GM18861 (cell line): Measurements from ENCODE around the gene TRAK1.
A peak's percentile ranks its signal among the peaks of the same experiment; 100 is the strongest.

Source experiments
- ATAC-seq: cut with Tn5 transposase; IDR thresholded peaks from one replicate; pipeline ENCODE4 v1.9.1; 2021; ENCODE audit not compliant: unreplicated experiment

Gene TRAK1

DNA sequence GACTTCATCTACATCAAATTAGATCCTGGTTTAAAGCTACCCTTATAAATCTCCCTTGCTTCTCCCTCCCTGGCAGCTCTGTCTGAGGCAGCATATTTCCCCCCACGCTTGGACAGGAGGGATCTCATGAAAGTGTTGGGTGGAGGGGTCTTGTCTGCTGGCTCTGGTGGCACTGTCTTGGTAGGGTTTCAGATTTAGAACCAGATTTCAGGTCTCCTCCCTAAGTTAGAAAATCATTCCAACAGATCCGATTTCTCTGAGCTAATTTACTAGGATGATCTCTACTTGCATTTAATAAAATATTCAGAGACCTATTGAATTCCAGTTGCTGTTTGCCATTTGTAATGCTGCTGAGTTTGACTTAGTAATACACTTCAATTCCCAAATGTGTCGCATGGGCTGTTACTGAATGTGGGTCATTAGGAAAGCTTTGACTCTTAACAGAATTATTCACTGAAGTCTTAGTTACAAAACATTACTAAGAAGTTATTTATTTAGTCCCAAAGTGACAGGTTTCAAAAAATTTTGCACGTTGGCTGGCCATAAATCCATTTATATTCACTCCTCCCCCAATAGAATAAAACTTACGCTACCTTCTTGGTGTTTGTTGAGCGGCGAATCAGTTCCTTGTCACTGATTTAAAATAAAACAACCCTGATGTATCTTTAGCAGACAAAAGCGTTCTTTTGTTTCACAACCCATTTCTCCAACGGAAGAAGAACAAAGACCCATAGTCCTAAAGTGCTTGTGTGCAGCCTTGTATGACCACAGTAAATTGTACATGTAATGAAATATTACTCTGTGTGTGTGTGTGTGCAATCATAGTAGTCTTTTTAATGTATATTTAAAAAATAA lies 84.5 kb downstream of the TRAK1 start:
- no peak for ATAC-seq

DNA sequence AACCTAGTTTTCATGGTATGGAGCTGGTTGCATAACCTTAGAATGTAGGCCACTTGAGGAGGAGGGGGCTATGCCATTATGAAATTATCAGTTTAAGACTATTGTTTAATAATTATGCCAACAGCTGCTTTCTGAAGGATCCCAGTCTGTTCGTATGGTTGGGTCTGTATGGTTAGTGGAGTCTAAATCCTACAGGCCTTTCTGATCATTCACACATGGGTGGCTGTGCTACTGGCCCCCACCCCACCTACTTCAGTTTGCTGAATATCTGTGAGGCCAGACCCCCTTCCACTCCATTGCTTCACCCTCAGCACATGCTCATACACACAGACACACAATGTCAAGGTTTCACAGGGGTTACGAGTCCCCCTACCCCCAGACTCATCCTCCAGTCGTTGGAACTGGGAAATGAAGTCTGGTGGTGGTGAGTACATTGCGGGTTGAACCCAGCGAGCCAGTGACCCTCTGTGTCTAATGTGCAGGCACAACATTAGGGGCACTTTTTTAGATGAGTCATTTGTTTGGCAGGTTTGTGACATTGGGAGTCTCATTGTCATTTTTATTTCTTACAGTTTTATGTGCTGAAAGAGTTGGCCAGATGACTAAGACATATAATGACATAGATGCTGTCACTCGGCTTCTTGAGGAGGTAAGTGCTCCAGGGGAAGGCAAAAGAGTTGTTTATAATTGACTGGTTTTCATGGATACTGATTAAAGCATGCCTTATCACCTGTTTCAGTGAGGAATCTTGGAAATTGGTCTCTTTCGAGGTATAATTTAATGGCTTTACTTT lies 85.3 kb downstream of the TRAK1 start:
- ATAC-seq = no peak

DNA sequence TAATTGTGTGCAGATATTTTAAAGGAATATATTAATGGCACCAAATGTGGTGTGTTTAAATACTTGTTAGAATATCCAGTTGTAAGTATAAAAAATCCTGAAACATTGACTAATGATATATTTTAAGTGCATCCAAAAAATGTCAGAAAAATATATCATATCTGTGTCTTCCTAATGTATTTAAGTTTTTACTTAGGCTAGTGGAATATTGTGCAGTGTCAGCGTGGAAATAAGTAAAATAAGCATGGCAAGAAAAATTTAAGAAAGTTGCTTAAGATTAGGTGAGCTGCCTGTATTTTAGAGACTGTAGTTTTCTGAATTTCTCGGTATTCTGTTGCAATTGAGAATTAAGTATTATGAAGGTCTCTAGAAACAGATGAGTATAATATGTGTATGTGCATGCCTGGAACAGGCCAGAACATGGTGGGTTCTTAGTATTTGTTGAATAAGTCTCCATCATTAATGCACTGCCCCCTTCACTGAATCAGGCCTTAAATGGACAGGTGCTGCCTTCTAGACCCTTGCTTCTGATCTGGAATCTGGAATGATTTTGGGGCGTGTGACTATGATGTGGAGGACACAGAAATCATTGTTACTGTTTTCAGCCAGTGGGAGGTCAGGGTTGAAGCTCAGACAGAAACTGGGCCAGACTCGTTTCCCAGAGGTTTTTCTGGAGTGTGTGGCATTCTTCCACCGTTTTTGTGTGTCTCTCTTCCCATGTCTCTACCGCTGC lies 86.1 kb downstream of the TRAK1 start:
- no peak for ATAC-seq

DNA sequence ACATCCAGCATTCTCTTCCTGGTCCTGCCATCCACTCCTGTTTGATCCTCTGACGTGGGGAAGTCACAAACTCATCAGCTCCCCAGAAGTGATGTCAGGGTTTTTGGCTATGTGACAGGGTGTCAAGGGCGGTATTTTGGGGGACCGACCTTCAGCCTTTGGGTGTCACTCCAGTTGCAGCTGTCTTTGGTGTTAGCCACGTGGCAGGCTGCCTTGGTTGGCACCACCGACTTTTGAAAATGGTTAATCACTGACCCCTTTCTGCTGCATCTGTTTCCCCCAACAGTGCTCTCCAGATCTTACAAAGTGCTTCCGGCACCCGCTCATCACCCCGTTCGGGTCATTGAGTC lies 86.6 kb downstream of the TRAK1 start:
- no peak for ATAC-seq

DNA sequence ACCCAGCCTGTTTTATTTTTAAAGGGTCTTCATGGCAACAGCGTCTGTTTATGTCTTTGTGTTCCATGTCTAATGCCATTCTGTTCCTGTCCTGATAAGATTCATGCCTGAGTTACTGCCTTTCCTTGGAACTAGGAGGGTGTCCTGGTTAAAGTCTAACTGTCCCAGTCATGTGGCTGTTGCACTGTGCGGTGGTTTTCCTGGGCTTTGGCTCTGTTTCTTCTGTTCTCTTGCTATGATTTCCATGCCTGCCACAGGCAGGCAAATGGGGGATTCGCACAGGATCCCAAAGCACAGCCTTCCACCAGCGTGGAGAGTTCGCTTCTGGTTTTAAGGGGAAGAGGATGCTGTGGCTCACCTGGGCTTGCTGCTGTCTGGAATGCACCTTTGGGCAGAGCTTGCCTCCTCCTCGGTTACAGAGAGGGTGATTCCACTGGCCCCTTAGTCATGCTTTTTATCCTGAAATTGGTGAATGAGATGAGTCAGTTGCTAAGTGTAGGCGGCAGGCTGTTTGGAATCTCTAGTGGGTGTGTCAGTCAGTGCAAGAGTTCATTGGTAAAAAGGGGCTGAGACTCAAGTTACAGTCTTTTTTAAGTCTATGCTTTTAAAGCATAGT lies 88.1 kb downstream of the TRAK1 start:
- no peak for ATAC-seq

DNA sequence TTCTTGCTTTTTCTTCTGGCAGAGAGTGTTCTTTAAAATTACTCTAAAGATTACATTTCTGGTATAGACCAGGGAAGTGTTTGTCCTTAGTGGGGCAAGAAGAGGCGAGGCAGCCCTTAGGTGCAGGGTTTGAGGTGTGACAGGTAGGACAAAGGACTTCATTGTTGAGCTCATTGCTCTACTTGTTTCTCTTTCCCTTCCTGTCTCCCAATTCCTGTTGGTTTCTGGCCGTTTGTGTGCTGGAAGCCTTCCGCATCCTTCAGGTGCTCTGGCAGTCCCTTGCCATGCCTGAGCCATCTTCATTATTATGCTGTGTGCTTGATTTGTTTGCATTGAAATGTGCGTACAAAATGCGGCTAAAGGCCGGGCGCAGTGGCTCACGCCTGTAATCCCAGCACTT lies 89.7 kb downstream of the TRAK1 start:
- ATAC-seq = no peak

DNA sequence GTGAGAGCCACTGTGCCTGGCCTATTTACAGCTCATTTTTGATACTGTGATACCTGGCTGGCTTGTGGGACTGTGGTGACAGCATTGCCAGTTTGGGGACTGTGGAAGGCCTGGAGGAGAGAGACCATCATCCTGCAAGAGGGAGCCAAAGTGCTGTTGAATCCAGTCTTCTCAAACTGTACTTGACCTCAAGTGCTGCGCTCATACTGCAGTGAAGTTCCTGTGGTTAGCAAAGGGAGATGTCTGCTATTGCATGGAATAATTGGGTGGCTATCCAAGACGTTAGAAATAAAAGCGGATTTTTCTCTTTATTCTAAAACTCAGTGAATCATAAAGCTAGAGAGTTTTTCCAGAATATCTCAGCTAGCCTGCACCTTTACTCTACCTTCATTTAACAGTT lies 91.4 kb downstream of the TRAK1 start:
- no peak for ATAC-seq

DNA sequence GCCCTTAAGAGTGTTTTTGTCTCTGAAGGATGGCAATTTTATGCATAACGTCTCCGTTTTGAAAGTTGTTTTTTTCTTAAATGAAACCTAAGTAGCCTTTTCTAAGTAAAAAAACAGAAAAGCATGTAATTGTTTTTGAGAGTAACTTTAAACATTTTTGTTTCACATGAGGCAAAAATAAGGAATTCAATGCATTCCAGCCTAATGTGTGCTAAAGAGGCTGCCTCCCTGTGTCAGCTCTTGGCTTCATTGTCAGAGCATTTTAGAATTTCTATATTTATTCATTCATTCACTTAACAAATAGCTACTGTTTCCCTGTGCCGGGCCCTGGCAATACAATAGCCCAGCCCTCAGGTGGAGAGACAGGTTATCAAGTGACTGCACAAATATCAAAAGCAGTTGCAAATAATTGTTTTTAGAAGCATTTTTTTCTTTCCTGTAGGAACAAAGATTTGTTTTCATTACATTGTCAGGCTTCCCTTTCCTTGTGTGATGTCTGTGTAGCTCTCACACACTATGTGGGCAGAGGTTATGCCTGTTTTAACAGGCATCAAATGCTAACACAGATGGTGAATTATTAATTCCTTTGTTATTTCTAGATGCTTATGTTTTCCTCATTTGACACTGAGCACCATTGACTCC lies 93.0 kb downstream of the TRAK1 start:
- ATAC-seq = no peak

DNA sequence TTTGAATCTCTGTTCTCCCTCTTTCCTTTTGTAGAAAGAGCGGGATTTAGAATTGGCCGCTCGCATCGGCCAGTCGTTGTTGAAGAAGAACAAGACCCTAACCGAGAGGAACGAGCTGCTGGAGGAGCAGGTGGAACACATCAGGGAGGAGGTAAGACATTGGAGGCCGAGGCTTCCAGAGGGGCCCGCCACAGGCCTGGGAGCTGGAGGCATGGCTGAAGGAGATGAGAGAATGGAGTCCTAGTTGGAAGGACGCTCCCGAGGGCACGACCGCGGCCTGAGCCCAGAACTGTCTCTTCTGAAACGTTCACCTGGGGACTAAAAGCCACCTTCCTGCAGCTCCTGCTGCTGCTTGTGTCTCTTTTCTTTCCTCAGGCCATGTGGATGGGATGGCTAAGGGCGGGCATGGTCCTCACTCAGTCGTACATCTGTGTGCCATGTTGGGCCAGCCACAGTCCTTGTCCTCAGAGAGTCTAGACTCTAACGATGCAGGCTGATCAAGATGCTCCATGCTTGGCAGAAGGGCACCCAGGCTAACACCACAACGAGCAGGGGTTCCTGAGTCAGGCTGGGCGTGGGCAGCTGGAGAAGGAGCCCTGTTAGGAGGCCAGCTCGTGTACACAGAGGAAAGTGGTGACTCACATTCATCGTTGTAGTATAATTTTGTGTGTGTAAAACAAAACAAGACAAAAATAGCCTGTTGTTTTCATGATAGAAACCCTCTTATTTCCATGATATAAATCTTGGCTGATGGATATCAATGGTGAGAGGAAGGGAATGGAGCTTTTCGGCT lies 93.7 kb downstream of the TRAK1 start:
- no peak for ATAC-seq

DNA sequence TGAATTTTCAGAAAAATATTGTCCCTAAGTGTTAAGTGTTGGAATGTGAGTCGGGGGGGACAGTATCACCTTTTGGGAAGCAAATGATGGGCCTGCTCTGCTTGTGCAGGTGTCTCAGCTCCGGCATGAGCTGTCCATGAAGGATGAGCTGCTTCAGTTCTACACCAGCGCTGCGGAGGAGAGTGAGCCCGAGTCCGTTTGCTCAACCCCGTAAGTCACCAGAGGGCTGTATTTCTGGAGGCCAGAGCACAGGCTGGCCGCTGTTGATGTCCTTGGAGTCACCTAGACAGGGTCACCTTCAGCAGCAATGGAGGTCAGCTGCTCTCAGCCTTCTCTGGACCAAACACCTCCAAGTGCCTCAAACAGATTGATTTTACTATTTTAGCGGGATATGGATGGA lies 96.8 kb downstream of the TRAK1 start:
- ATAC-seq = no peak

DNA sequence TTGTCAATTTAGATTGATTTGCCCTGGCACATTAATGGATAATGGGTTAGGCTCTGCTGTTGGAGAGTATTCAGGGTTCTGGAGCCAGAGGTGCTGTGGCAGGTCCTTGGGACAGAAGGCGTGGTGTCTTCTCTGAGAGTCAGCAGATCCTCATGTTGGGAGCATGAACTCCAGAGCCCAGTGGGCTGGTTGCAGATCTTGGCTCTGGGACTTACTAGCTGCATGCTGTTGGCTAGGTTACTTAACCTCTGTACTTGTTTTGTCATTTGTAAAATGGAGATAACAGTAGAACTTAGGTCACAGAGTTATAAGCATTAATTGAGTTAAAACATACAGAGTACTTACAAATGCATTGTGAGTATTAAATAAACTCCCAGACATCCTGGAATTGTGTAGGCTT lies 97.2 kb downstream of the TRAK1 start:
- ATAC-seq = no peak

DNA sequence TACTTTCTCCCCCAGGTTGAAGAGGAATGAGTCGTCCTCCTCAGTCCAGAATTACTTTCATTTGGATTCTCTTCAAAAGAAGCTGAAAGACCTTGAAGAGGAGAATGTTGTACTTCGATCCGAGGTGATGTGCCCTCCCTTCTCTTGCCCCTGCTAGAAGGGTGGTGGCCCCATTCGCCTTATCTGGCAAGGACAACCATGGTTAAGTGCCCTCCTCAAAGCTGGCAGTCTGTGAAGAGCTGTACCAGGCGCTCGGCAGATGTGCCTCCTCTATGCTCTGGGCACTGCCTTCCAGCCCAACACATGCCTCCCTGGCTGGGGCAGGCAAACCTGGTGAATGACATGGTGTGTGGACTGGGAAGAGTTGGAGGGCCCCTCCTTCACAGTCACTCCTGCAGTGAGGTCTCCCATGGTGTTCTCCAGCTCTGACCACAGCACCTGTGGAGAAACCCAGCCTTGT lies 97.9 kb downstream of the TRAK1 start:
- no peak for ATAC-seq

DNA sequence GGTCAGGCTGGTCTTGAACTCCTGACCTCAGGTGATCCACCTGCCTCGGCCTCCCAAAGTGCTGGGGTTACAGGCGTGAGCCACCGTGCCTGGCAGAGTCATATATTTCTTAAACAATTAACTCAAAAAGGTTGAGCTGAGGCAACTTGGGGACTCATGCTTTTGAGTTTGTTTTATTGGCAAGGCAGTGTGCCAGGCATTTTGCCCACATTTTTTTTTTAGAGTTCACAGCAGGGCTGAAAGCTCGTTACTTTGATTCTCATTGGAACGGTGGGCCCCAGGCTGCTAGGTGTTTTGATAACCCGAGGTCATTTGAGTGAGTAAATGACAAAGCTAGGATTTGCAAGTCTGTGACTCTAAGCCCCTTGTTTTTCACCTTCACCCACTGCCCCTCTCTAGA lies 98.6 kb downstream of the TRAK1 start:
- no peak for ATAC-seq

DNA sequence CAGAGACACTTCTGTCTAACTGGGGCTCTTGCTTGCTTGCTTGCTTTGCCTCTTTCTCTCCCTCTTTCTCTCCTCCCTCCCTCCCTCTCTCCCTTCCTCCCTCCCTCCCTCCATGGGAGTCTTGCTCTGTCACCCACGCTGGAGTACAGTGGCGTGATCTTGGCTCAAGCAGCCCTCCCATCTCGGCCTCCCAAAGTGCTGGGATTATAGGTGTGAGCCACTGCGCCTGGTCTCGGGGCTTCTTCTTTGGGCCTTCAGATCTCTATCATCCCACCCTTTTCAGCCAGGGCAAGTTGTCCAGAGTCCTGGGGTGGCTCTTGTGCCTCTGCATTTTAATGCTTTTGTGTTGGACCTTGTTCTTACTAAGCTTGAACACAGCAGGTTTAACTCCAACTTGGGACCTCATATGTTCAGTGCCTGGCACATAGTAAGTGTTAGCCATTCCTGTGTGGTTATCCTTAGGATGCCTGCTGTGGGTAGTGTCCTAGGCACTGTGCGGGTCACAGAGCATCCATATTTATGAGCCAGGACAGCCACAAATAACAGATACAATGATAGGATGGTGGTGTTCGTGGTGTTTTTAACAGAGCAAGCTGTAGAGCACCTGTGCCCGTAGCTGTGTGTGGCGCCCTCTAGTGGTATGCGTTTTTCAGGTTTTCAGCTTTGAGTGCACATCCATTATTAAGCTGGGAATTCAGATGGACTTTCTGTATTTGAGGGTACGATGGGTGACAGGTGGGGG lies 99.7 kb downstream of the TRAK1 start:
- no peak for ATAC-seq

DNA sequence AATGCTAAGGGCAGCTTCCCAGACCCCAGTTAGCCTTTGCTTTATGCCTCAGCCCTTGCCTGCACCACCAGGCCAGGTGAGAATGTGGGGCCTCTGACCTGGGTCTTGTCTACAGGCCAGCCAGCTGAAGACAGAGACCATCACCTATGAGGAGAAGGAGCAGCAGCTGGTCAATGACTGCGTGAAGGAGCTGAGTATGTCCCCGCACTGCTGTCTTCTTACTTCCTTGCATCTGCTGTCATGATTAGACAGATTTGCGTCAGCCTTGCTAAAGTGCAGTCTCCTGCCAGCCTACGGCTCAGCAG lies 100.2 kb downstream of the TRAK1 start:
- no peak for ATAC-seq

DNA sequence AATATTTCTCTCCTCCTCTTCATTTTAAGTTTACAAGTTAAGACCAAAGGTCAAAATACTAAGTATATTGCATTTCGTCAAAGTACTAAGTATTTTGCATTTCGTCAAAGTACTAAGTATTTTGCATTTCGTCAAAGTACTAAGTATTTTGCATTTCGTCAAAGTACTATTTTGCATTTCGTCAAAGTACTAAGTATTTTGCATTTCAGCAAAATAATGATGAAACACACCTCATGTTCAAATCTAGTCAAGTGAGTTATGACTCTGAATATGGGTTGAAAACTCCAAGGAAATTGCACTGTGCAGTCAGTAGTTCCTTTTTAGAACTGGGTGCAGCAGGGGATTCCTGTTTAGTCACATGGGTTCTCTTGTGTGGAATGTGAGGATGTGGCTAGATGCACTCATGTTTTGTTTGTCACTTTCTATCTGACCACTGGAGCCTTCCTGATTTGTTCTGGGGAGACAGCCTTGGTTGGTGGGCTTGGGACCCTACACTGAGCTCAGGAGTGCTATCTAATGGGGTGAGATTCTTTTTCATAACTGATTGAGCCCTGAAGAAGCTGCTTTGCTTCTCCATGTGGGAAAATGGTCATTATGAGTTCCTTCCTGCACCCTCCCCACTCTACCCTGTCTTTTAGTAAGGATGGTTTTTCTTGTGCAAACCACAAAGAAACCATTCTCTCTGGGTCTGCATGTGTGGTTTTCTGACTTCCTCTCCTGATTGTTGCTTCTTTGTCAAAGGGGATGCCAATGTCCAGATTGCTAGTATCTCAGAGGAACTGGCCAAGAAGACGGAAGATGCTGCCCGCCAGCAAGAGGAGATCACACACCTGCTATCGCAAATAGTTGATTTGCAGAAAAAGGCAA lies 101.4 kb downstream of the TRAK1 start:
- peak; percentile 34 for ATAC-seq

DNA sequence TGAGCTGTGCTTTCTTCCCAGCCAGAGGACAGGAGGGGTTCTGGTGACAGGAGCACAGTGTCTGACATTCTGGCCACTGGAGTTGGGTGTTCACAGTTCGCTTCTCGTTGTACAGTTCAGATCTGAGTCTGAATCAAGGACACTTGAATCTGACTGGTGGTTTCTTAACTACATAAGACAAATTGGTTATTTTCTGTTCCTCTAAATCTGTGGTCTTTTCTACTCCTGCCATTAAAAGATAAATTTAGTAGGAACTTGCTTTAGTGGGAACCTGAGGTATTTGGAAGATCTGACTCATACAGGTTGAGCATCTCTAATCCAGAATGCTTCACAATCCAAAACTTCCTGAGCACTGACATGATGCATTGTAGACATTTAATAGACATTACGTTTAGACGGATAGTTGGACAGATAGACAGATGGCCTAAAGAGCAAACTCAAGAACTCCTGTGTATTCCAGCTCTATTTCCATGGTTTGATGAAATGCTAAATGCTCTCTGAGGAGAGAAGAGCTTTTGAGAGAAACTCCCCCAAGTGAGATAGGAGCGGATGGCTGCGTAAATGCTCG lies 103.9 kb downstream of the TRAK1 start:
- no peak for ATAC-seq

DNA sequence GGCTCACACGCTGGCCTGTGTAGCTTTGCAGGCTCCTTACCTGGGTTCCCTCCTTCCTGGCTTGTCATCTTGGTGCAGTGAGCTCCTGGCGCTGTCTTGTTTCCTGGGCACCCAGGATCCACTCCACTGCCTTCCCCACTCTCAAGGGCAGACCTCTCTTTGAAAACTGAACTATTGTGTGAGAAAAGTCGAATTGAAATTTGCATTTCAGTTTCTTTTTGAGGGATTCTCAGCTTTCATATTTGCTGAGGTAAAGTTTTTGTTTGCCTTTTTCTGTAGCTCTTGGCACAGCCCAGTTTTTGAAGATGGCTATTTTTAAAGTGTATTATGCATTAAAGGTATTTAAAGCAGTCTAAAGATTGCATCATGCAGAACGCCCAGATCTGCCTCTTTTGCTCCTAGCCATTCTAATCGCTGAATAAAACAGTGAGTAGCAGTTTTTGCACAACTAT lies 104.7 kb downstream of the TRAK1 start:
- peak; percentile 70 for ATAC-seq
